T-helper 1 cell treated with Interleukin-12 subunit alpha and Interleukin-12 subunit beta and Interleukin-4 antibody, amounts not matched to agents 30 ng/mL and 1 ng/mL, for 36 hours (primary cell): ENCODE measurements around the gene MKI67. TPM values are rescaled to one million over a fixed set of nuclear protein-coding genes. Genes with fewer than 3 reads are reported as not detected.

Source experiments
- intact Hi-C: fragments of 100-400 bp; cut with micrococcal nuclease; formaldehyde crosslinking; loops from one replicate; pipeline ENCODE4 v1.15.1; 2024
- total RNA-seq: library from RNA; stranded (reverse); gene quantifications from 2 replicates; pipeline ENCODE4 v1.2.3, GENCODE V29; 2022

Gene MKI67
- total RNA-seq, 1 donor from 2014 or later, result 221 TPM

DNA sequence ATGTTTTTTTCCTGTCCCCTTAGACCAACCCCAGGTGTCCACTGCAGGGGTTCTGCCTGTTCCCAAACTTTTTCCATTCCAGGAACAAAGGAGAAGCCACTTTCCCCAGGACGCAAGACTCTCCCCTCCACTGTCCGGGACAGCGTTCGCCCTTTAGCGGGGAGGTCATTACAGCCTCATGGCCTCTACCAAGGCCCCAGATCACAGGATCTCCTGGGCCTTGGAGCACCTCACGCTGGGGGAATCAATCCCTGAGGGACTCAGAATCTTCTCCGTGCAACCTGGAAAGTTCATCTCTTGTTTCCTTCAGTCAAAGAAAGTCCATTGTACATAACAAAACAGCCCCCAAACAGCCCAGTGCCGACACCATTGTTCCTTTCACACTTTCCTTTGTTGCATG lies 41.2 kb downstream of the MKI67 start:
- intact Hi-C loops, result no loop called here

DNA sequence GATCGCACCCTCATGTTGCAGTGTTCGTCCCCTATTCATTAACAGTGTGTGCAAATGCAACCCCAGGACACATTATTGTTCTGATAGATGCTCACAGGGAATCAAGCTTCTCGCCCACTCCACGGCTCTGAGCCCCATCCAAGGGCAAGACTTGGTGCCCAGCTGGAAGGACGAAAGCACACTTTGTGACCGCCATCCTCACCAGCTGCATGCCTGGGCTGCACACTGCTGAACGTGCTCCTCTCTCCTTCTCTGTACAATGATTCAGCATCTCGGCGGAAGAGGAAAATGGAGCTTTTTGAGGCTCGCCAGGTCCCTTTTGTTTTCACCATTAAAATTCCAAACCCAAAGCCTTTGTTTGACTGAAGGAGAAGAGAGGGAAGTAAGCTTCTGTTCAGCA lies 41.9 kb downstream of the MKI67 start:
- intact Hi-C loops, result no loop called here

DNA sequence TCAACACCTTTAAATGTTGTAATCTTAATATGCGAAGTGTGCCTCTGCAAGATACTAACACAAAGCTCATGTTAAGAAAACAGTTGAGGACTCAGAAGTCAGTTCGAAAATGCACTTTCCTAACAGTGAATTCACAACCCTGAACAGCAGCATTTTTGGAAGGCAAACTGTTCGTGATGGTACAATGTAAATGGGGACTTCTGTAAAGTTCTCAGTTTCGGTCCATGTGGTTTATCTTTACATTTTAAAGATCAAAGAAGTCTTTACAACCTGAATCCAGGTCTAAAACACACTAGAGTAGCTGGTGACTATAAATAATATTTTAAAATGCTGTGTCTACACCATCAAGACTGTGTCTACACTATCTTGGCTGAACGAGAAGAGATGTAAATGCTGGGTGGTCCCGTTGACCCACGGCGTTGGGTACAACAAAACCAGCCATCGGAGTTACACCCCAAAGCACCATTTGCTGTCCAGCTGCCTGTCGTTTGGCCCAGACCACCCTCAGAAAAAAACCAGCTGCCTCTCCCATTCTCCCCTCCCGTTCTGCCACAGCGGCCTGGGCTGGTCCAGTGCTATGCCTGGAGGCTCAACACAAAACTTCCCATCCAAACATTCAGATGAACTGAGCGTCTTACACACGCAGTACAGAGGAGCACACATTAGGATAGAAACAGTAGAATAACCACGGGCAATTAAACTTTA lies 42.9 kb downstream of the MKI67 start:
- intact Hi-C loops, result no loop called here

DNA sequence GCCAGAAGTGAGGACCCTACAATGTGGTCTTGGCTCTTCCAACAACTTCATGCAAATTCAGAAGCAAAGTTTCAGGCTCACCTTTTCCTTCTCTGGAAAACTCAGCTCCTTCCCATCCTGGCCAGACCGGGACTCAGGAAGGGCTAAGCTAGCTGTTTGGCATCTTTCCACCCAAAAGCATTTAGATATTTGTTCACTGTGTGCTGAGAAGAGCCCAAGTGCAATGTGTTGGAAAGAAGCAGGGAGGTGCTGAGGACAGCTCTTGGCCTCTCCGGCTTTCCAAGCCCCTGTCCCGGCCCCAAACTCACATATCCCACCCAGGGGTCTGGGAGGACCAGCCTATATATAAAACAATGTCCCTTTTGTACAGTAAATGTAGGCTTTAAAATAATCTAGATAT lies 44.5 kb downstream of the MKI67 start:
- intact Hi-C loops, result no loop called here

DNA sequence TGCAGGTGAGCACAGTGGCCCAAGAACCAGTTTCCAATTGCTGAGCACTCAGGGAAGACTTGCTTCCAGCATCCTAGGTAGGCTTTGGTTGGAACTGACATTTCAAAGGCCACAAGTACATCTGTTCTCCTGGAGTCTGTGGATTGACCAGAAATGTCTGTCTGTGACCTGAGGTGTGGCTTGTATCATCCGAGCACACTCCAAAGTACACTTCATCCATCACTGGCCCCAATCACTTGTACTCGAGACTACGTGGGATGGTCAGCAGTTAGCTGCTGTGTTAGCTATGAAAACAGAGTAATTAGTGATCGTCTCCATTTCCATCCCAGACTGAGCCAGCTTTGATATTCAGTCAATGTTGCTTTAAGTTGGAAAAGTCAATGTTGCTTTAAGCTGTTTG lies 45.0 kb downstream of the MKI67 start:
- intact Hi-C loops, result no loop called here

DNA sequence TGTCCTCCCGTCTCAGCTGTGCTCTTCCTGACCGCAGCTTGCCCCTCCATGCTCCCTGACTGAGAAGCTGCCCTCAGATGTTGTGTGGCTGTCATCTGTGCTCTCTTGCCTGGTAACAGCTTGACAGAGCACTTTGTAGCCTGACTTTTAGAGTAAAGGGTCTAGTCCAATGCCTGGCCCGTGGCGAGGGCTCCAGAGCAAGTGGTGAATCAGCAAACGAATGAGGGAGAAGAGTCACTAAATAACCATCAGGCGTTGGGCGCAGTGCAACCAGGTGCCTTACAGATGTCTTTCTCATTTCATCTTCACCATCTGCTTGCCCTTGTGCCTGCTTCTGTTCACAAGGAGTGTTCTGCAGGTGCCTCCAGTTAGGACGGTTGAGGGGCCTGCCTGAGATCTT lies 45.6 kb downstream of the MKI67 start:
- intact Hi-C loops, result no loop called here

DNA sequence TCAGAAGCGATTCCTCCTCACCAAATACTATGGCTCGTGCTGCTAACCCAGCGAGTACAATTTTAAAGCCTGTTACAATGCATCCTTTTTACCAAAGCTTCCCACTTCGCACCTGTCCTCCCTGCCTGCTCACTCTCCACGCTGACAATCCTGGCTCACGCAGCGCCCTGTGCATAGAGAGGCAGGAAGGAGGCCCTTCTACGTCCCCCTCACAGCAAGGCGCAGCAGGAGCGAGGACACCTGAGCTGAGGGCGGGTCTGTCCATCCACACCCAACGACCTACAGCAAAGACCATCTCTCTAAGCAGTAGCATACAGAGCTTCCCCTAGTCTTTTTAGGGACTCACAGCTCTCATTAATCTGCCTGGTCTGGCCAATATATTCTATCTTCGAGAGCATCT lies 46.0 kb downstream of the MKI67 start:
- intact Hi-C loops, result no loop called here

DNA sequence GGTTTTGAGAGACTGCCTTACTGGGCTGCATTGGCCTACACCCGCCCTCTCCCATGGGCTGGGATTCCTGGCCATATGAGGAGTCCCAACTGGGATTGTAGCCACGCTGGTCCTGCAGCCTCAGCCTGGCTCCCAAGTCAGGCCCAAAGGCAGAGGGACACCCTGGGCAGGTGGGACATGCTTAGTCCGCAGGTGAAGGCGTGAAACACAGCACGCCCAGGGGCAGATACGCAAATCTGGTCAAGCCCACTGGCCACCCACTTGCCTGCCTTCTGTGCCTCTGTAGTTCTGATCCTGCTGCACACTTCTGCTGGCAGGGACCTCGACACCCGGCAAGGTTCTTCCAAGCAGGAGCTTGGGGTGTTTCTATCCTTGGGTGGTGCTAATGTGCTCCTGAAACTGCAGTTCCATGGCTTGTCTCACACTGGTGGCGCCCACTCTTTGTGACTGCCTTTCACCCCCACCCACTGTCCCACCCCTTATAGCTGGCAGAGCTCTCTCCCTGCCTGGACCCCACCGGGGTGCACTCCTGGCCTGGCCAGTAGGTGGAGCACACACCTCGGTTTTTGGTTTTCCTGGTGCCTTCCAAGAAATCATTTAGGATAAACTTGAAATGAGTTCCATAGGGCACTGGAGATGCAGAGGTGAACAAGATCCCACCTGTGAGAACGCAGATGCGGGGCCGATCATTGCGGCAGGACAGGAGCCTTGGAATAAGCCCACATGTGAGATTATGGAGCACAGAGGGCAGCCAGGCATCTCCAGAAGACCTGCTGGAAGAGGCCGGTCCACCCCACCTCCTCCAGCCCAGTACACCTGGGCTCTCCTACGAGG lies 47.9 kb downstream of the MKI67 start:
- intact Hi-C loops, result loop anchor here (1.0 to 5.0 kb wide), 2 partner anchors 72 to 134 kb away; no protein-coding TSS in a partner anchor

DNA sequence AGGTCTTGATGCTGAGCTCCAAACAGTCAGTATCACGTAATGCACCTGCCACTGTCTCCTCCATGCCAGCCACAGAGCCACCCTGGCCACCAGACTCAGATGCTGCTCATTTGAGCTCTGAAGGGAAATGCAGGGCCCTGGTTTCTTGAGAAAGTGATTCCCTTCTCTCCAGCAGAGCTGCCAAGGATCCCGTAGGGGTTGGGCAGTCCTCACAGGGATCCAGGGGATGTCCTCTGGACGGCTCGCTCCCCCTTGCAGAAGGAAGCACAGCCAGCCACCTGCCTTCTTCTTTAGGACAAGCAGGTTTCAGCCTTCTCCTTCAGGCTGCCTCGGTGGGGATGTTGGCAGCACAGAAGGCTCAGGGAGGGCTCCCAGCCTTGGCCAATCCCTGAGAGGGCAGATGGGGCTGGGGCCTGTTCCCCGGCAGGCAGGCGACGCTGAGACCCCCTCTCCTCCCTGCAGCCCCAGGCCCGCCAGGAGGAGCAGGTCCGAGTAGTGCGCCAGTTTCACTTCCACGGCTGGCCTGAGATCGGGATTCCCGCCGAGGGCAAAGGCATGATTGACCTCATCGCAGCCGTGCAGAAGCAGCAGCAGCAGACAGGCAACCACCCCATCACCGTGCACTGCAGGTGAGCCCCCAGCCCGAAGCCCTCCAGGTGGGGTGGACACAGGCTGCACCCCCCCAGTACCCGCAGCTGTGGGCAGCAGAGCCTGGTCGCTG lies 48.9 kb downstream of the MKI67 start:
- intact Hi-C loops, result loop anchor here (5.0 kb wide), 1 partner anchor 135 kb away; no protein-coding TSS in a partner anchor

DNA sequence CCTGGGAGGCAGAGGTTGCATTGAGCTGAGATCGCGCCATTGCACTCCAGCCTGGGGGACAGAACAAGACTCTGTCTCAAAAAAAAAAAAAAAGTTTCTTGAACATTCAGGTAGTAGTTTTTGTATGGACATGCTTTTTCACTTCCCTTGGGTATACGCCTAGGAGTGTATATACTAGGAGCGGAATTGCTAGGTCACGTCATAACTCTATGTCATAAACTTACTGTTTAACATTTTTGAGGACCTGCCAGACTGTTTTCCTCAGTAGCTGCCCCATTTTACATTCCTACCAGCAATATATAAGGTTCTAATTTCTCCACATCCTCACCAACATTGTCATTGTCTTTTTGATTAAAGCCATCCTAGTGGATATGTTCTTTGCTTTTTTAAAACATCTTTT lies 51.6 kb downstream of the MKI67 start:
- intact Hi-C loops, result no loop called here

DNA sequence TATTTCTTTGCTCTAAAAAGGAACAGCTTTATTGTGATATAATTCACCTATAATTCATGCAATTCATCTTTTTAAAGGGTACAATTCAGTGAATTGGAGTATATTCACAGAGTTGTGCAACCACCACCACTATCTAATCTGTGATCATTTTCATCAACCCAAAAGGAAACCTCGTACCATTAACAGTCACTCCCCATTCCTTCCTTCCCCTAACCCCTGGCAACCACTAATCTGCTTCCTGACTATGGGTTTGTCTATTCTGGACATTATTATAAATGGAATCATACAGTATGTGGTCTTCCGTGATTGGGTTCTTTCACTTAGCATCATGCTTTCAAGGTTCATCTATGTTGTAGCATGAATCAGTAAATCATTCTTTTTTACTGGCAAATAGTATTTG lies 52.3 kb downstream of the MKI67 start:
- intact Hi-C loops, result no loop called here

DNA sequence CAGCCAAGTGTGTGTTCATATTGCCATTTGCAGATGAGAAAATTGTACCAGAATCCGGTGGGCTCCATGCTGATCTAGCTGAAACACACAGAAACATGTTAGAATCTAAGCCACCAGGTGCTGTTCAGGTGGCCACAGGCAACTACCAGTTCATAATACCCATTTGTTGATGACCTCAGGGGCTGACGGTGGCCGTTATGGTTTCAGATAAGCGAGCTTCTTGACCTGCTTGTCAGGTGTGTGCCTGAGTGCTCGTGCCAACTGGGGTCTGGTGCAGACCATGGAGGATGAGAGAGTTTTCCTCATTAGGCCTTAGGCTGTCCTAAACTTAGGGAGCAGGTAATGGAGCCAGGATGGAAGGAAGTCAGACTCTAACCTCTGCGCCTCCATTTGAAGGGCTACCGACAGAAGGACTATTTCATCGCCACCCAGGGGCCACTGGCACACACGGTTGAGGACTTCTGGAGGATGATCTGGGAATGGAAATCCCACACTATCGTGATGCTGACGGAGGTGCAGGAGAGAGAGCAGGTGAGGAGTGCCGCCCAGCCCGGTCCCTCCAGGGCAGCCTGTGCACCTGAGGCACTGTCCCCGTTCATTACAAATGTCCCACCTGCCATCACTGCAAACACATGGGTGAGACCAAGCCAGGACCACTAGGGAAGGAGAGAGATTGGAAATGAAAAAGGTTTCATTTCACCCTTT lies 53.1 kb downstream of the MKI67 start:
- intact Hi-C loops, result no loop called here

DNA sequence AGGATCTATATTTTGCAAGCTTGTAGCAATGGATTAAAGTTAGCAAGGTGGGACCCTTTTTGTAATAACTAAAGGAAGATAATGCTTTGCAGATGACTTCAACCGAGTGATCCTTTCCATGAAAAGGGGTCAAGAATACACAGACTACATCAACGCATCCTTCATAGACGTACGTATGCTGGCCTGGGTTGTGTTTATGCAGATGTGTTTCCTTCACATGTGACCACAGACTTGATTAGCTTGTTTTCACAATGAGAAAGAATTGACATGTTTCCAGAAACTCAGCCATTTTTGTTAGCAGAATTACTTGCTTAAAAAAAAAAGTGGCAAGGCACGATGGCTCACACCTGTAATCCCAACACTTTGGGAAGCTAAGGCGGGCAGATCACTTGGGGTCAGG lies 54.2 kb downstream of the MKI67 start:
- intact Hi-C loops, result no loop called here

DNA sequence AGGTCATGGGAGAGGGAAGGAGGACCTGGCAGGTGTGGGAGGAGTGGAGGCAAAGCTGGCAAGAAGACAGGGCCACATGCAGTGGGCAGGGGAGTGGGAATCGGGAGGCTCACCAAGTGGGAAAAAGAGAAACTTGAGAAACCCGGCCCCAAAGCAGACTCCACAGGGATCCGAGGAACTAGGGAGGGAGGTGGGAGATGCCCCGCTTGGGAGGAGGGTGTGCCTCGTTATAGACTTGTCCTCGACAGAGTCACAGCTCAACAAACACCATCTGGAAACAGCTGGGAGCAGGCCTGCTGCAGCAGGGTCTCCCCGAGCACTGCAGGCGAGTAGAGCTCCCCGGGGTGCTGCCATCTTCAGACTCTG lies 54.8 kb downstream of the MKI67 start:
- intact Hi-C loops, result no loop called here

DNA sequence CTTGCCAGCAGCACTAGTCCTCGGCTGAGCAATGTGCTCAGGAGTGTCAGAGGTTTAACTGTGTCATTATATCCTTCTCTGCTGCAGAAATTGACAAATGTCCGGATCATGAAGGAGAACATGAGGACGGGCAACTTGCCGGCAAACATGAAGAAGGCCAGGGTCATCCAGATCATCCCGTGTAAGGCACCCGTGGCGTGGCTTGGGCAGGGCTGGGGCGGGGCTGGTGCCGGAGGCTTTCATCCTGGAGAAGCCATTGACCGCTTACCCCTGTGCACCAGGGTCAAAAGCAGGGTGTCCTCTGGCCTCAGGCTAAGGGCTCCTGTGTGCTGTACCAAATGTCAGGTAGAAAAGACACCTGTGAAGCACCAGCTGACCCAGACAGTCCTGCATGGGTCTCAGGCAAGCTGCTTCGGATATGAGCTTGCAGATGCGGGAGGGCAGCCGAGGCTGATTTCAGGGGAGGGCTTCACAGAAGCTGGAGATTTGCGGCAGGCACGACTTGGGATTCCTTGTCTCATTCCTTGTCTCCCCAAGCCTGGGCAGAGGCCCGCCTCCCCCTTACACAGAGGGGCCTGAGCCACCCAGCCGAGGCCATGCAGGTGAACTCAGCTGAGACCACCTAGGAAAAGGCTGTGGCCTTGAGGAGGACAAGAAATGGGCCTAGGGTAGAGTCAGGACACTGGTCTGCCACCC lies 55.4 kb downstream of the MKI67 start:
- intact Hi-C loops, result no loop called here

DNA sequence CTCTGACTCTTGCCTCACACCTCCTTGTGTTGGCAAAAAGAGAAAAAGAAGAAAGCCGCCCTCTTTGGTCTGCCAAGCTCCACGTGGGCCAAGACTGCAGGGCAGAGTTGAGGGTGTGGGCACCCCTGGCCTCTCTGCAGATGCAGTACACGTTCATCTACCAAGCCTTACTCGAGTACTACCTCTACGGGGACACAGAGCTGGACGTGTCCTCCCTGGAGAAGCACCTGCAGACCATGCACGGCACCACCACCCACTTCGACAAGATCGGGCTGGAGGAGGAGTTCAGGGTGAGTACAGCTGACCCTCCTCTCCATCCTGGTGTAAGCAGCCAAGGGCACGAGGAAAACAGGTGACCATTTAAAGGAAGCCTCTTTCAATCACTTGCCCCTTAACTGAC lies 56.1 kb downstream of the MKI67 start:
- intact Hi-C loops, result no loop called here

DNA sequence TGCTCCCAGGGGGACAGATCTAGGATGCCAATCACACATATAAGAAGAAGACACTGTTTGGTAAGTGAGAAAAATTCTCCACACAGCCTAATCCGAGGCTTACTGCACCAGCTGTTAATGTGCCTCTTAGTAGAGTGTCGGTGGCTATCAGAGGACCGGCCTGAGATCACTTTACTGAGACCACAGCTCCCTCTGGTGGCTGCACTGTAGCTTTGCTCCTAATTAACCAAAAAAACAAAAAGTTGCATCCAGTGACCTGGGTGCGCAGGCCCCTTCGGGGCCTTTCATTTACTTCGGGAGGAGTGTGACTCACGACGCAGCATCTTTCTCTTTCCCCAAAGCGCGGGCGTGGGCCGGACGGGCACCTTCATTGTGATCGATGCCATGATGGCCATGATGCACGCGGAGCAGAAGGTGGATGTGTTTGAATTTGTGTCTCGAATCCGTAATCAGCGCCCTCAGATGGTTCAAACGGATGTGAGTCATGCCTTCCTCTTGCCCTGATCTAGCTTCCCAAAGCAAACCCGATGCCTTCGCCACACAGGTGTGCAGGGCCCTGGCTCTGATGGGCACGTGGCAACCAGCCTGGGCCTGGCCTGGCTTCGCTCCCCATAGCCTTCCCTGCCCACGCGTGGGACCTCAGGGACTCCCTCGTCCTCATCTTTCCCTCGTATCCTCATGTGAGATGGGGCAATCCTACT lies 56.7 kb downstream of the MKI67 start:
- intact Hi-C loops, result loop anchor here (1.0 to 2.0 kb wide), 8 partner anchors 22 to 196 kb away; partner anchors contain the start of genes MKI67 and PTPRE

DNA sequence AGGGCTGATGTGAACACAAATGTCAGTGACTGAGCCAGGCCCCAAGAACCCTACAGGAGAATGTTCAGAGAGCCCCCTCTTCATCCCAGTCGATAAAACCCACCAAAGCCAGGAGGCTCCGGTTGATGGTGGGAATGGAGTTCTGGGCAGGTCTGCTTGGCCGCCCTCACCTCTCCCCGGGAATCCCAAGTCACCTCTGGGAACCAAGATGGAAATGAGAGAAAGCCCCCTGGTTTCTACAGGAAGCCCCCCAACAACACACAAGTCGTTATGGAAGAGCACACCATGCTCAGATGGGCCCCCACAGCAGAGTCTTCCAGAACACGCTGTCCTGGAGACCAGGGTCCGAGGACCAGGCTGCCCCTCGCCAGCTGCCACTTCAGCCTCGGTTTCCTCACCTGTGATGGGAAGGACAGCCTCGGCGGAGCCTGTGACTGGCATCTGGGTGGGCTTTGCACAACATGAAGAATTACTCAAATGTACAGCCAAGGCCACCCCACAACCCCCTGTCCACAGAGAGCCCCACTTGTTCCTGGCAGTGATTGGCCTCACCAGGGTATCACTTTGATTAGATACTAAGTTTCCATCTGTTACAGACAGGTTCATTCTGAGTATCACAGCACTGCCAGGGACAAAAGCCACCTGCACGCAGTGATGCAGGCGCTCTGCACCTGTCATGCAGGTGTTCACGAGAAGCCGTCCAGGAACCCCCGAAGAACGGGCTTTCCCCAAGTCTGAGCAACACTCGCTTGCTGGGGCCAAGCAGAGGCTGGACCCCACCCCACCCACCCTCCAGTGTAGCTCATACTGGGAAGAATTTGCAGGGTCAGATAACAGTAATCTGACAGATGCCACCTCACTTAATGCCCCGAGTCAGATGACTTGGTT lies 57.6 kb downstream of the MKI67 start:
- intact Hi-C loops, result loop anchor here (1.0 to 2.0 kb wide), 8 partner anchors 21 to 195 kb away; partner anchors contain the start of genes MKI67 and PTPRE
